Right lobe of liver (tissue), 6 donors: ENCODE data around the gene ZNF784. TPM values are rescaled to one million over a fixed set of nuclear protein-coding genes. Genes with fewer than 3 reads are reported as not detected.

Experiments
- ATAC-seq, 4 donors: fragments of 200-7000 bp; cut with Tn5 transposase; one replicate each; pipeline ENCODE4 v1.9.1; 2020; ENCODE audit warnings: mild to moderate bottlenecking in 4 of 4, moderate library complexity in 4 of 4
- DNase-seq, 3 donors: peaks; one replicate each; pipeline ENCODE4 v3.0.0-alpha.2; 2020
- H3K27ac ChIP-seq, 3 donors: fragments of 200-600 bp; one replicate each; pipeline ENCODE4 v1.8.0; 2022
- H3K27me3 ChIP-seq, 2 donors: fragments of 200-600 bp; one replicate each; pipeline ENCODE4 v1.8.0; 2022
- H3K36me3 ChIP-seq, 4 donors: fragments of 200-600 bp; sonication (generic) in 1 of 4; one replicate each; pipeline versions ENCODE4 v1.5.1 to v1.8.0; 2017 to 2022; ENCODE audit warnings: control low read depth in 1 of 4
- H3K4me1 ChIP-seq, 4 donors: fragments of 200-600 bp; sonication (generic) in 1 of 4; one replicate each; pipeline versions ENCODE4 v1.5.1 to v1.8.0; 2017 to 2022; ENCODE audit warnings: control low read depth in 1 of 4
- H3K4me3 ChIP-seq, 3 donors: fragments of 200-600 bp; one replicate each; pipeline ENCODE4 v1.8.0; 2022
- H3K9me3 ChIP-seq, 4 donors: fragments of 200-600 bp; sonication (generic) in 1 of 4; one replicate each; pipeline versions ENCODE4 v1.5.1 to v1.8.0; 2017 to 2022; ENCODE audit warnings: control low read depth in 1 of 4
- CTCF ChIP-seq, 4 donors: fragments of 200-600 bp in 3 of 4; fragments of 450-650 bp in 1 of 4; IDR thresholded peaks; one replicate each; pipeline versions ENCODE4 v1.5.1 to v1.8.0; 2016 to 2022; ENCODE audit warnings: antibody characterized with exemption in 4 of 4, mild to moderate bottlenecking in 2 of 4
- POLR2A ChIP-seq: fragments of 450-650 bp; IDR thresholded peaks from one replicate; pipeline ENCODE4 v1.6.1; 2017; ENCODE audit warnings: antibody characterized with exemption, mild to moderate bottlenecking
- WGBS: methylation state at CpG from one replicate; pipeline ENCODE4 v1.1.6; 2018; ENCODE audit warnings: low coverage, low lambda C conversion rate; ENCODE audit not compliant: insufficient coverage; ENCODE audit errors: missing lambda C conversion rate; 5-methylcytosine and 5-hydroxymethylcytosine counted together
- intact Hi-C, 2 donors: fragments of 100-400 bp; cut with DNase I; formaldehyde crosslinking; loops; one replicate each; pipeline versions ENCODE4 v1.11.2 to v1.14.1; 2022
- total RNA-seq, 6 experiments: library from RNA; depleted of rRNA in 2 of 6; stranded (reverse); fragments of >200 nt in 2 of 6; fragmentation: NEBNext Ultra II Directional in 3 of 6; extraction: Animal tissue kit (Norgen Biotek cat#: 25700) in 3 of 6; gene quantifications; one replicate each; pipeline versions ENCODE4 v1.1.0 to v1.2.4, GENCODE V29; 2016 to 2023
- donor health status: DM: no; HTN: yes; CAD: no.
- donor health status: DM: no; HTN: no; CAD: no.
- donor health status: DM: no; HTN: no; CAD: no.
- donor health status: DM: no; HTN: yes; CAD: no.
- donor health status: DM: no; HTN: yes; CAD: no.

Gene ZNF784
- total RNA-seq, 6 experiments from 2014 or later = 2.9 to 5.5 (median 4.1) TPM

- WGBS = under 1% methylated on average over 31 of the region's 95 CpGs
- Histone ChIP-seq H3K27ac (peak within 1 kb of the TSS; percentile 93 to 96 (median 96)), H3K36me3 (peaks cover 0 to 2% (median 0%) of the 10 kb centered on the region in 4 donors), H3K9me3 (no peaks in the 10 kb centered on the region), H3K27me3 (no peaks in the 10 kb centered on the region), H3K4me1 (peaks cover 0 to 32% (median 12%) of the 10 kb centered on the region in 4 donors), H3K4me3 (peak within 1 kb of the TSS; percentile 83 to 99 (median 88))
- intact Hi-C loops = no loop called here
- DNase-seq (peak; percentile 97 to 98 (median 98)), ATAC-seq (peak; percentile 59 to 71 (median 66))
- TF ChIP-seq CTCF (IDR thresholded peaks at IDR 0.05) (no peak), POLR2A (peak; percentile 71)
Observed at GRCh38 chr19:55654868-55655647, 30.7 kb upstream of the ZNF784 start, which contains the start of gene U2AF2. Gene U2AF2 (plus strand): TSS chr19:55655035. CDS start chr19:55655105, 70 bp downstream.

GRCh38 chr19:55654323-55654867, 30.0 kb upstream of the ZNF784 start:
- Histone ChIP-seq H3K27me3 (no peaks in the 10 kb centered on the region), H3K4me1 (peaks cover 0 to 32% (median 12%) of the 10 kb centered on the region in 4 donors), H3K27ac (peak overlapping the region; percentile 93 to 96 (median 96)), H3K36me3 (no peaks in the 10 kb centered on the region), H3K9me3 (no peaks in the 10 kb centered on the region), H3K4me3 (peak overlapping the region; percentile 83 to 99 (median 88))
- ATAC-seq = peak; percentile 80 to 82 (median 82)
- TF ChIP-seq POLR2A = no peak
- TF ChIP-seq CTCF (IDR thresholded peaks at IDR 0.05) = no peak
- intact Hi-C loops = no loop called here
- WGBS = 0% methylated on average over 46 of the region's 52 CpGs
- DNase-seq = peak; percentile 99

DNA sequence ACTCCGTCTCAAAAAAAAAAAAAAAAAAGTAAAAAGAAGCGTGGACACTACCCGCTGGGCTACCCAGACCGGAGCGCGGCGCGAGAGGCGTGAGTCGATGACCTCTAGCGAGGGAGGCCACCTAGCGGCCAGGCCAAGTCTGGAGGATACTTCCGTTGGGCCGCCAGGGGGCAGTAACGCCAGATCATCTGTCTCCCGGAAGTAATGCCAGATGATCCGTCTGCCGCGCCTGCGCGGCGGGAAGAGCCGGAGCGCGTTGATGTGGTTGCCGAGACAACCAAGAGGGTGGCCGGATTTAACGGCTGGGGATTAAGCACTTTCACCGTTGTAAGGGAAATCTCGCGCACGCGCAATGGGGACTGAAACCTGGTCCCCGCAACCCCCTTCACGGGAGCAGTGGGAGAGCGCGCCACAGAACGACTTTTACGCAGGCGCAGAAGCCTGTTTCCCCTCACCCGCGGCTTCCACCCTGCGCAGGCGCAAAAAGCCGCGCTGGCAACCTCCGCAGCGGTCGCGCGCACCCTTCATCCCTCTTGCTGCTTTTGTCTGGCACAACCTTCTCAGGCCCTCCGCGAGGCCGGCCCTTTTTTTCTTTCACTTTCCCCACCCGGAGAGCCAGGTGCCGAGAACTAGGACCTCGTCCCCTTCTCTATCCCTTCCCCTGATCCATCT, 29.4 kb upstream of the ZNF784 start:
- peak; percentile 69 to 78 (median 74) for ATAC-seq
- H3K27me3 ChIP-seq = no peaks in the 10 kb centered on the region
- DNase-seq = peak; percentile 98
- intact Hi-C loops = no loop called here
- peak overlapping the region; percentile 93 to 96 (median 96) for H3K27ac ChIP-seq
- peaks cover 0 to 33% (median 12%) of the 10 kb centered on the region in 4 donors for H3K4me1 ChIP-seq
- 0% methylated on average over 18 of the region's 57 CpGs for WGBS
- no peaks in the 10 kb centered on the region for H3K36me3 ChIP-seq
- H3K4me3 ChIP-seq = peak overlapping the region; percentile 83 to 99 (median 88)
- no peaks in the 10 kb centered on the region for H3K9me3 ChIP-seq
- TF ChIP-seq POLR2A = peak; percentile 84
- TF ChIP-seq CTCF (IDR thresholded peaks at IDR 0.05) = peak; percentile 98 to 100 (median 99)

- no peak for ATAC-seq
- no peak overlapping the region for H3K27ac ChIP-seq
- no peak overlapping the region for H3K4me3 ChIP-seq
- no peaks in the 10 kb centered on the region for H3K27me3 ChIP-seq
- intact Hi-C loops = no loop called here
- no peak for TF ChIP-seq POLR2A
- TF ChIP-seq CTCF (IDR thresholded peaks at IDR 0.05) = no peak
- H3K9me3 ChIP-seq = no peaks in the 10 kb centered on the region
- no peaks in the 10 kb centered on the region for H3K36me3 ChIP-seq
- DNase-seq = peak in 2 of 3 donors; percentile 57 to 58
- 77% methylated on average over 25 of the region's 71 CpGs for WGBS
- H3K4me1 ChIP-seq = peaks cover 0 to 26% (median 10%) of the 10 kb centered on the region in 4 donors
Observed at GRCh38 chr19:55652311-55653128, 28.2 kb upstream of the ZNF784 start.
